AG04449 (cell line): Measurements from ENCODE around the gene COMMD2.

ENCODE experiments used
- CTCF ChIA-PET: fragments of 350-600 bp; formaldehyde crosslinking; extraction: SDS; loops from one replicate; lab custom pipeline; 2021; ENCODE audit warnings: antibody characterized with exemption; lab: Yijun Ruan, JAX
- POLR2A ChIA-PET: fragments of 400-600, 350-600 bp; formaldehyde crosslinking; extraction: SDS; loops from one replicate; lab custom pipeline; 2020; ENCODE audit warnings: antibody characterized with exemption, inconsistent platforms; lab: Yijun Ruan, JAX
- DNase-seq: peaks from one replicate; pipeline ENCODE4 v3.0.0-alpha.2; 2010; ENCODE audit warnings: low read depth, low spot score
- H3K4me3 ChIP-seq: 2 replicates; pipeline ENCODE4 v1.5.1; 2011; ENCODE audit warnings: low read depth, mild to moderate bottlenecking, control low read depth, low read length
- CTCF ChIP-seq: IDR thresholded peaks from one replicate; pipeline ENCODE4 v1.5.1; 2011; ENCODE audit warnings: mild to moderate bottlenecking, moderate library complexity, low read length, control low read depth, inconsistent platforms; ENCODE audit not compliant: insufficient read depth; ENCODE audit errors: missing control alignments

Gene COMMD2

GRCh38 chr3:149739396-149739795 lies 12.9 kb downstream of the COMMD2 start:
- ChIA-PET POLR2A (no interaction called here), CTCF (interaction anchor here (0.7 to 3.3 kb wide), 5 partner anchors 13 to 208 kb away, joined by 3 to 11 read pairs (median 3); partner anchors contain the start of gene COMMD2)
- DNase-seq, result no peak
- no peak for TF ChIP-seq CTCF
- no peak overlapping the region for H3K4me3 ChIP-seq

GRCh38 chr3:149738876-149739275 lies 13.4 kb downstream of the COMMD2 start:
- CTCF ChIA-PET, result interaction anchor here (0.7 to 3.3 kb wide), 5 partner anchors 13 to 208 kb away, joined by 3 to 11 read pairs (median 3); partner anchors contain the start of gene COMMD2
- POLR2A ChIA-PET, result no interaction called here
- H3K4me3 ChIP-seq, result no peak overlapping the region
- TF ChIP-seq CTCF, result no peak
- no peak for DNase-seq

- no peak for DNase-seq
- POLR2A ChIA-PET, result no interaction called here
- TF ChIP-seq CTCF, result no peak
- no peak overlapping the region for H3K4me3 ChIP-seq
- CTCF ChIA-PET, result interaction anchor here (1.0 to 2.6 kb wide), 12 partner anchors 10 to 382 kb away, joined by 3 to 15 read pairs (median 4); partner anchors contain the start of gene COMMD2
These were observed 15.4 kb downstream of the COMMD2 start for GRCh38 chr3:149736953-149737205.

GRCh38 chr3:149736175-149736952 lies 15.9 kb downstream of the COMMD2 start:
- H3K4me3 ChIP-seq, result no peak overlapping the region
- ChIA-PET POLR2A (interaction anchor here (0.8 kb wide), 1 partner anchor 9 kb away, joined by 3 read pairs; no protein-coding TSS in a partner anchor), CTCF (interaction anchor here (0.8 to 2.6 kb wide), 13 partner anchors 10 to 382 kb away, joined by 3 to 15 read pairs (median 3); partner anchors contain the start of gene COMMD2)
- TF ChIP-seq CTCF, result no peak
- peak; percentile 17 for DNase-seq

- no peak for TF ChIP-seq CTCF
- CTCF ChIA-PET, result interaction anchor here (1.0 to 3.4 kb wide), 4 partner anchors 8 to 76 kb away, joined by 3 to 13 read pairs (median 6); no protein-coding TSS in a partner anchor
- POLR2A ChIA-PET, result no interaction called here
These were observed 20.1 kb downstream of the COMMD2 start for GRCh38 chr3:149732234-149732633.

GRCh38 chr3:149727656-149728055 lies 24.6 kb downstream of the COMMD2 start:
- POLR2A ChIA-PET, result interaction anchor here (1.2 kb wide), 1 partner anchor 70 kb away, joined by 7 read pairs; the partner anchor contains the start of gene WWTR1
- CTCF ChIA-PET, result interaction anchor here (0.8 to 4.1 kb wide), 3 partner anchors 10 to 218 kb away, joined by 3 to 31 read pairs (median 3); no protein-coding TSS in a partner anchor
- TF ChIP-seq CTCF, result no peak
- no peak overlapping the region for H3K4me3 ChIP-seq
- no peak for DNase-seq

More at GRCh38 chr3:149732234-149732633, 20.1 kb downstream of the COMMD2 start:
- no peak overlapping the region for H3K4me3 ChIP-seq
- DNase-seq, result no peak
